Lung (tissue), 5 donors: ENCODE results near the gene ZNF598. TPM values are rescaled to one million over a fixed set of nuclear protein-coding genes. Genes with fewer than 3 reads are reported as not detected.

Source experiments
- polyA plus RNA-seq, 2 donors: library from polyadenylated mRNA; stranded (reverse); fragments of 200-250 nt; gene quantifications; one replicate each; pipeline ENCODE4 v1.2.1, GENCODE V29; 2013
- small RNA-seq: library from RNA; depleted of rRNA; stranded (forward); fragments of <200 nt; gene quantifications from one replicate; pipeline ENCODE3, GENCODE V24; 2014; ENCODE audit warnings: low replicate concordance
- total RNA-seq, 2 donors: library from RNA; depleted of rRNA in 1 of 2; stranded (reverse); fragments of >200 nt in 1 of 2; gene quantifications; one replicate each; pipeline ENCODE4 v1.2.1, GENCODE V29; 2014 to 2021
- donor health status: Bipolar disorder and iron deficiency.
- donor health status: healthy.
- donor health status: DM: yes; HTN: yes; CAD: no.

The ZNF598 gene
- total and polyA plus RNA-seq, 4 donors = 13.9 to 49.8 (median 35.9) TPM

Small RNA genes lying within 50 kb of the gene (small RNA-seq; reads per million reads assigned to genes)
- gene AC005363.2 = 0.10 reads per million
- not detected for gene RN7SL219P
- not detected for gene SNORA10
- not detected for gene SNORA64

Other genes with a start within 250 kb of the ZNF598 start
Only the 30 nearest of the 33 such genes appear.
- 10 to 100 TPM; 40.1 to 90.7 TPM for gene MRPS34, start 236.7 kb downstream of the ZNF598 start, total RNA-seq
- 100 to 1,000 TPM; 110 TPM for gene MRPS34, start 236.7 kb downstream of the ZNF598 start, polyA plus RNA-seq
- gene SPSB3, start 227.2 kb downstream of the ZNF598 start, total RNA-seq = 10 to 100 TPM; 39.8 to 55.3 TPM
- 10 to 100 TPM; 46.5 to 76.1 TPM for gene SPSB3, start 227.2 kb downstream of the ZNF598 start, polyA plus RNA-seq
- gene NUBP2, start 226.9 kb downstream of the ZNF598 start, total RNA-seq = 10 to 100 TPM; 38.9 to 64.2 TPM
- 10 to 100 TPM; 67.1 to 70.2 TPM for gene NUBP2, start 226.9 kb downstream of the ZNF598 start, polyA plus RNA-seq
- 1 to 10 TPM; 1.4 to 4.4 TPM for gene IGFALS, start 216.1 kb downstream of the ZNF598 start, total RNA-seq
- 1 to 10 TPM; 1.2 to 1.7 TPM for gene IGFALS, start 216.1 kb downstream of the ZNF598 start, polyA plus RNA-seq
- gene HAGH, start 183.0 kb downstream of the ZNF598 start, total RNA-seq = 10 to 100 TPM; 51.2 to 69.3 TPM
- gene HAGH, start 183.0 kb downstream of the ZNF598 start, polyA plus RNA-seq = 10 to 100 TPM; 91.2 to 99.7 TPM
- 10 to 100 TPM; 24.5 to 26.8 TPM for gene FAHD1, start 182.6 kb downstream of the ZNF598 start, total RNA-seq
- 10 to 100 TPM; 17.2 to 32.1 TPM for gene FAHD1, start 182.6 kb downstream of the ZNF598 start, polyA plus RNA-seq
- gene MEIOB, start 137.7 kb downstream of the ZNF598 start, total RNA-seq = under 1 TPM in 1 of 2 donors, not detected in 1; 0.21 TPM
- gene MEIOB, start 137.7 kb downstream of the ZNF598 start, polyA plus RNA-seq = under 1 TPM in 1 of 2 donors, not detected in 1; 0.28 TPM
- 1 to 10 TPM in 1 of 2 donors, under 1 TPM in 1; 0.40 to 5.9 TPM for gene HS3ST6, start 91.4 kb downstream of the ZNF598 start, total RNA-seq
- 1 to 10 TPM in 1 of 2 donors, under 1 TPM in 1; 0.71 to 2.1 TPM for gene HS3ST6, start 91.4 kb downstream of the ZNF598 start, polyA plus RNA-seq
- 10 to 100 TPM; 11.1 to 52.1 TPM for gene MSRB1, start 66.6 kb downstream of the ZNF598 start, total RNA-seq
- 100 to 1,000 TPM in 1 of 2 donors, 10 to 100 TPM in 1; 50.2 to 164 TPM for gene MSRB1, start 66.6 kb downstream of the ZNF598 start, polyA plus RNA-seq
- gene RPL3L, start 55.1 kb downstream of the ZNF598 start, total RNA-seq = not detected
- under 1 TPM; 0.01 to 0.04 TPM for gene RPL3L, start 55.1 kb downstream of the ZNF598 start, polyA plus RNA-seq
- 100 to 1,000 TPM; 107 to 124 TPM for gene NDUFB10, start 50.3 kb downstream of the ZNF598 start, total RNA-seq
- 100 to 1,000 TPM; 139 to 187 TPM for gene NDUFB10, start 50.3 kb downstream of the ZNF598 start, polyA plus RNA-seq
- 1,000 to 10,000 TPM; 1,331 to 2,412 TPM for gene RPS2, start 45.0 kb downstream of the ZNF598 start, total RNA-seq
- 1,000 to 10,000 TPM; 3,147 to 5,214 TPM for gene RPS2, start 45.0 kb downstream of the ZNF598 start, polyA plus RNA-seq
- not detected for gene RNF151, start 43.0 kb downstream of the ZNF598 start, total RNA-seq
- under 1 TPM in 1 of 2 donors, not detected in 1; 0.15 TPM for gene RNF151, start 43.0 kb downstream of the ZNF598 start, polyA plus RNA-seq
- gene TBL3, start 37.8 kb downstream of the ZNF598 start, total RNA-seq = 10 to 100 TPM; 23.9 to 35.4 TPM
- 10 to 100 TPM; 52.8 to 58.8 TPM for gene TBL3, start 37.8 kb downstream of the ZNF598 start, polyA plus RNA-seq
- 1 to 10 TPM in 1 of 2 donors, under 1 TPM in 1; 0.28 to 4.5 TPM for gene NOXO1, start 28.4 kb downstream of the ZNF598 start, total RNA-seq
- gene NOXO1, start 28.4 kb downstream of the ZNF598 start, polyA plus RNA-seq = 1 to 10 TPM; 2.0 to 7.3 TPM
- gene GFER, start 25.6 kb downstream of the ZNF598 start, total RNA-seq = 10 to 100 TPM in 1 of 2 donors, 1 to 10 TPM in 1; 7.4 to 32.6 TPM
- 10 to 100 TPM; 18.6 to 63.5 TPM for gene GFER, start 25.6 kb downstream of the ZNF598 start, polyA plus RNA-seq
- gene SYNGR3, start 19.9 kb downstream of the ZNF598 start, total RNA-seq = under 1 TPM; 0.40 to 0.46 TPM
- under 1 TPM; 0.10 to 0.69 TPM for gene SYNGR3, start 19.9 kb downstream of the ZNF598 start, polyA plus RNA-seq
- gene NPW, start 10.0 kb upstream of the ZNF598 start, total RNA-seq = 1 to 10 TPM in 1 of 2 donors, under 1 TPM in 1; 0.71 to 1.3 TPM
- under 1 TPM; 0.12 to 0.34 TPM for gene NPW, start 10.0 kb upstream of the ZNF598 start, polyA plus RNA-seq
- 100 to 1,000 TPM; 142 to 468 TPM for gene NHERF2, start 17.1 kb upstream of the ZNF598 start, total RNA-seq
- 100 to 1,000 TPM; 192 to 297 TPM for gene NHERF2, start 17.1 kb upstream of the ZNF598 start, polyA plus RNA-seq
- 10 to 100 TPM; 19.3 to 37.8 TPM for gene NTHL1, start 38.0 kb upstream of the ZNF598 start, total RNA-seq
- 10 to 100 TPM; 20.4 to 43.5 TPM for gene NTHL1, start 38.0 kb upstream of the ZNF598 start, polyA plus RNA-seq
- 100 to 1,000 TPM in 1 of 2 donors, 10 to 100 TPM in 1; 93.4 to 146 TPM for gene TSC2, start 38.2 kb upstream of the ZNF598 start, total RNA-seq
- 10 to 100 TPM; 36.5 to 51.9 TPM for gene TSC2, start 38.2 kb upstream of the ZNF598 start, polyA plus RNA-seq
- gene PKD1, start 126.1 kb upstream of the ZNF598 start, total RNA-seq = 100 to 1,000 TPM in 1 of 2 donors, 10 to 100 TPM in 1; 82.9 to 128 TPM
- gene PKD1, start 126.1 kb upstream of the ZNF598 start, polyA plus RNA-seq = 10 to 100 TPM; 39.1 to 46.3 TPM
- gene RAB26, start 138.8 kb upstream of the ZNF598 start, total RNA-seq = under 1 TPM; 0.48 to 0.95 TPM
- gene RAB26, start 138.8 kb upstream of the ZNF598 start, polyA plus RNA-seq = 1 to 10 TPM in 1 of 2 donors, under 1 TPM in 1; 0.30 to 1.0 TPM
- 10 to 100 TPM; 33.4 to 74.2 TPM for gene TRAF7, start 146.0 kb upstream of the ZNF598 start, total RNA-seq
- gene TRAF7, start 146.0 kb upstream of the ZNF598 start, polyA plus RNA-seq = 10 to 100 TPM; 44.8 to 51.9 TPM
- under 1 TPM; 0.09 TPM for gene CASKIN1, start 186.8 kb upstream of the ZNF598 start, total RNA-seq
- gene CASKIN1, start 186.8 kb upstream of the ZNF598 start, polyA plus RNA-seq = under 1 TPM; 0.15 to 0.35 TPM
- 10 to 100 TPM; 17.2 to 42.6 TPM for gene MLST8, start 195.6 kb upstream of the ZNF598 start, total RNA-seq
- 10 to 100 TPM; 39.7 to 48.9 TPM for gene MLST8, start 195.6 kb upstream of the ZNF598 start, polyA plus RNA-seq
- 1 to 10 TPM; 2.1 to 9.2 TPM for gene BRICD5, start 201.0 kb upstream of the ZNF598 start, total RNA-seq
- 10 to 100 TPM in 1 of 2 donors, 1 to 10 TPM in 1; 9.4 to 13.5 TPM for gene BRICD5, start 201.0 kb upstream of the ZNF598 start, polyA plus RNA-seq
- gene PGP, start 205.0 kb upstream of the ZNF598 start, total RNA-seq = 10 to 100 TPM in 1 of 2 donors, 1 to 10 TPM in 1; 3.8 to 20.9 TPM
- 10 to 100 TPM; 12.5 to 14.9 TPM for gene PGP, start 205.0 kb upstream of the ZNF598 start, polyA plus RNA-seq
- gene E4F1, start 213.8 kb upstream of the ZNF598 start, total RNA-seq = 10 to 100 TPM; 21.0 to 30.2 TPM
- gene E4F1, start 213.8 kb upstream of the ZNF598 start, polyA plus RNA-seq = 10 to 100 TPM; 22.9 to 26.7 TPM
- gene DNASE1L2, start 226.6 kb upstream of the ZNF598 start, total RNA-seq = 1 to 10 TPM in 1 of 2 donors, under 1 TPM in 1; 0.65 to 1.0 TPM
- under 1 TPM; 0.69 to 0.71 TPM for gene DNASE1L2, start 226.6 kb upstream of the ZNF598 start, polyA plus RNA-seq